HG03097 (cell line): Measurements from ENCODE around the gene MCM6.

ENCODE experiments used
- ATAC-seq: cut with Tn5 transposase; IDR thresholded peaks from one replicate; pipeline ENCODE4 v1.9.1; 2021; ENCODE audit not compliant: unreplicated experiment, low FRiP score

Gene MCM6

DNA sequence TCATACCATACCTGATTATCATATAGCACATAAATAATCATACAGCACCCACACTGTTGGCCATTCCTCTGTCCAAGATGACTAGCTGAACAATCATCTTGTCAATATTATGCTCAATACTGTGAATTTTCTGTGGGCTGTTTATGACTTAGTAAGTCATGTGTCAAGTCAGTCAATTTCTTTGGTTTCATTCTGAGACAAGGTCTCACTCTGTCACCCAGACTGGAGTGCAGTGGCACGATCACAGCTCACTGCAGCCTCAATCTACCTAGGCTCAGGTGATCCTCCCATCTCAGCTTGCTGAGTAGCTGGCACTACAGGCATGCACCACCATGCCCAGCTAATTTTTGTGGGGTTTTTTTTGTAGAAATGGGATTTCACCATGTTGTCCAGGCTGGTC lies 5.7 kb downstream of the MCM6 start:
- no peak for ATAC-seq

- ATAC-seq = no peak
Observed at GRCh38 chr2:135863233-135863632, 13.0 kb downstream of the MCM6 start.

- ATAC-seq = no peak
Observed at GRCh38 chr2:135862718-135863117, 13.5 kb downstream of the MCM6 start.

- ATAC-seq = no peak
Observed at GRCh38 chr2:135853401-135853800, 22.8 kb downstream of the MCM6 start.

DNA sequence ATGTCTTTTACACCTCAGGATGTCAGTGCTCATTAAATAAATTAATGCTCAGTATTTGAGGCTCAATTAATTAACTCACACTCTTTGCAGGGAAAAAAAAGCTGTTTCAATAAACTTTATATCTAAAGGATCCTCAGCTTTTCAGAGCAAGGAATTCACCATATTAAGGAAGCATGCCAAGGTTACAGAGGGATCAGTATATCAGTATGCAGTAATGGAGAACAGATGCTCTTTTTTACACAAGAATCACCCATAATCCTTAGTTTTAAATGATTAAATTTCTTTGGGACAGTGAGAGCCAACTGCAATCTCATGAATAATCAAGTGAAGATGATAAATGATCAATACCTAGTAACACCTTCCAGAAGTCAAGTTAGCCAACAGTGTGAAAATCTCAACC lies 24.4 kb downstream of the MCM6 start:
- no peak for ATAC-seq

- ATAC-seq = no peak
Observed at GRCh38 chr2:135850892-135851668, 25.2 kb downstream of the MCM6 start.

DNA sequence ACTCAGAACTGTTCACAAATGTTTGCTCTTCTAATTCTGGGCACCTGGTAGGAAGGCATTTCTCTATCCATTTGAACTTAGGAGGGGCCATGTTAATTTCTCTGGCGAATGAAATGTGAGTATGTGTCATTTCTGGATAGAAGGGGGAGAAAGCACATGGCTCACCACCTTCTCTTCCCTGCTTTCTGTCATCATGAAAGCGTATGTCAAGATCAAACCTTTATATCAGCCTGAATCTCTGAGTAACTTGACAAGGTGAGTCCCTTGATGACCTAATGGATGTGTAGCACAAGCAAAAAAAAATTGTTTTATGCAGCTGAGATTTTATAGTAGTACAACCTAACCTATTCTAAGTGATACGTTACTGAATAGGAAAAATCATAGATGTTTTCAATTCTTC lies 27.2 kb downstream of the MCM6 start:
- no peak for ATAC-seq

GRCh38 chr2:135845997-135846396 lies 30.2 kb downstream of the MCM6 start:
- ATAC-seq = no peak

DNA sequence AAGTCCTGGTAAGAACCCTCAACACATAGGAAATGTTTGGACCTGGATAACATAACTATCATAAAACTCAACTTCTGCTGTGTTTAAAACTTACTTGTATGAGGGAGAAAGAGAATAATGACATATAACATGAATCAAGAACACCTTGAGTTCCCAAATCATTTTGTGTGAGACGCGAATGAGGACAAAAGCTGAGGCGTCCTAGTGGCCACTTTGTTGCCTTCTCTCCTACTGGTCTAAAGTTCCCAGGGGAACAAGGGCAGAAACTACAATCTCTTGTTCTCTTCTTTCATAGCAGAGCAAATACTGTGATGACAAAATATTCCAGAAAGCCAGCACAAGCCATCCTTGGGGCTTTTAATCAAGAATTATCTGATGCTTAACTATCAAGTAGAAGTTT lies 31.0 kb downstream of the MCM6 start:
- ATAC-seq = no peak

- ATAC-seq = no peak
Observed at GRCh38 chr2:135844301-135844895, 31.8 kb downstream of the MCM6 start.

DNA sequence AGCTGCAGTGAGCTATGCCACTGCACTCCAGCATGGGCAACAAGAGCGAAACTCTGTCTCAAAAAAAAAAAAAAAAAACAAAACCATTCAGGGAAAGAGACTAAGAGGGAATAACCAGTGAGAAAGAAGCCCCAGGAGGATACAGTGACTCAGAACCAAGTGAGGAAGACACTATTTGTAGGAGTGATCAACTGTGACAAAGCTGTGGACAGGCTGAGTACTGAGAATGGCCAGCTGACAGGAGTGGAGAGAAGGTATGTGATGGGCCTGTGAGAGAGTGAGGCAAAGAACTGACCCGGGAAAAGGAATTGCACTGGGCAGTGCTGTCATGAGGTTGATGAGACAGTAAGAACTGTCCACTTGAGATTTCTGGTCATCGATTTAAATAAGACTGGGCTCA lies 32.6 kb downstream of the MCM6 start:
- ATAC-seq = no peak

GRCh38 chr2:135840601-135841000 lies 35.6 kb downstream of the MCM6 start:
- ATAC-seq = no peak

DNA sequence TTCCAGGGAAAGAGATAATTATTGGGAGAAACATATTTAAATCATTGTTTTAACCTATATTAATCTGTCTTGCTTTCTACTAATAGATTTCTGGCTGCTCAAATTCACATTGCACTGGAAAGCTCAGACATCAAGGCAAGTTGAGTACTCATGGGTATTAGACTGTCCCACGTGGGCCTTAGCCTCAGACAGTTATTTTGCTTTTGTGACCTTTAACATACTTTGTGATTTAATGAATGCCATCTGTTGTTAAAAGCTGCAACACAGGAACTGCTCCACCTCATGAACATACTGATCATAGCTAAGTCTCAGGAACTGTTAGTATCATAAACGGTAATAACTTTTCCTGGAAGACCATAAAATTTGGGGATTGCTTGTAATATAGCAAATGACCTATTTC lies 36.5 kb downstream of the MCM6 start:
- ATAC-seq = no peak

DNA sequence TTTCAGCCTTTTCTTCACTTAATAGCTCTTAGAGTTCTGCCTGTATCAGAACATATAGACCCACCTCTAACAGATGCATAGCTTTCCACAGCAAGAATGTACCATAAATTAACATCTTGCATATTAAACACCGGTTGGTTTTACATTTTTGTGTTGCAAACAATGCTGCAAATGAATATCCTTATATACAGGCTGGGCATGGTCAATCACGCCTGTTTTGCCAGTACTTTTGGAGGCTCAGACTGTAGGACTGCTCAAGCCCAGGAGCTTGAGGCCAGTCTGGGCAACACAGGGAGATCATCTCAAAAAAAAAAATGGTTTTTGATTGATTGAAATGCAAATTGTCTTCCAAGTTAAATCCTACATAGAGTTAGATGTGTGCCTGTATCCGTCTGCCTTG lies 37.7 kb downstream of the MCM6 start:
- ATAC-seq = no peak

DNA sequence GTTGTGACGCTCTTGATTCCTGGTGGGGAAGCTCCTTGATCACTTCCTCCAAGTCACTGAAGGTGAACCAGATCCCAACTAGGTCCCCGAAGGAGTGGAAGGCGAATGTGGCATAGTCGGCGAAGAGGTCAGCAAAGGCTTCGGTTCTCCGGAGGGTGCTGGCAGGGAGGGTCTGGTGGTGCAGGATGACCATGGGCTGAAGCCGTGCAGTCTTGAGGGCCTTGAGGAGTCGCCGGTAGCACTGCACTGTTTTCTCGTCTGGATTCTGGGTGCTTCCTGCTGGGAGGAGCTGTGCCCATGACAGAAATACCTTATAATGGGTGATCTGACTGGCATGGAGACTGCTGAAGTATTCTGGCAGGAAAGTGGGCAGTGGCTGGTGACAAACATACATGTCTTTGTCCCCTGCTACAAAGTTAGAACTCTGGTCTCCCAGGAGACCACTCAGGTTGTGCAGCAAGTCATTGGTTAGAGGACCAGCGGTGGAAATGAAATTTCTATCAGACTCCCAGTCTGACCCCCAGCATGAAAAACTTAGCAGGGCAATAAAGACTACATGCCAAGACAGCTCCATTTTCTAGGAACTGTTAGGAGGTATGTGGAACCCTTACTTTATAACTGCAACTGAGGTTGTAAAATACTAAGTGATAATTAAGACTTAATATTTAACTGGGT lies 39.5 kb downstream of the MCM6 start, which contains the start of gene LCT:
Gene LCT (minus strand): TSS at position 589 of the 675 bp plus-strand sequence. CDS start 15 bp downstream, at position 574.
- no peak for ATAC-seq

- no peak for ATAC-seq
Observed at GRCh38 chr2:135832891-135833290, 43.4 kb downstream of the MCM6 start.

DNA sequence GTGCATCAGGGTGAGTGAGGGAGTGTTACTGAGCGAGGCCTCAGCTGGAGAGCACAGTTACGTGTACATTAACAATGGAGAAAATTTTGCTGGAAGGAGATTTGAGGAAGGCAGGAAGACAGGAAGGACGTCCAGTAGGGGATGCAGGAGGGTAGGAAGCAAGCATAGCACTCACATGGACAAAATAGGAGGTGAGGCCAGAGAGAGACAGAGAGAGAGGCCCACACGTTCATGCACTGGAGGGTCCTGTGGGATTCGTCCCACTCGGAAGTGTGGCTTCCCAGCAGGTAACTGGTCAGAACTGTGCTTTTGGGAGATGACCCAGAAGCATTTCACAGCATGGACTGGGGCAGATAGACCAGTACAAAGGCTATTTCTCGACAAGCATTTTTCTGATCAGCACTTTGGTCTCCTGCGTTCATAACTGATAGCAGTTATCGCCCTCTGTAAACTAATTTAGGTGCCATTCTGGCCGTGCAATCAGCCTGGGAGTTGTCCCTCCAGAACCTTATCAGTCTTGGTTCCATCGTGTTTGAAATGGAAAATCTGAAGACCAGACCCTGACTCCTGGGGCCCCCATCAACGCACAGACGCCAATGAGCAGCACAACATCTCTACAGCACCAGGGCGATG lies 44.9 kb downstream of the MCM6 start:
- no peak for ATAC-seq

DNA sequence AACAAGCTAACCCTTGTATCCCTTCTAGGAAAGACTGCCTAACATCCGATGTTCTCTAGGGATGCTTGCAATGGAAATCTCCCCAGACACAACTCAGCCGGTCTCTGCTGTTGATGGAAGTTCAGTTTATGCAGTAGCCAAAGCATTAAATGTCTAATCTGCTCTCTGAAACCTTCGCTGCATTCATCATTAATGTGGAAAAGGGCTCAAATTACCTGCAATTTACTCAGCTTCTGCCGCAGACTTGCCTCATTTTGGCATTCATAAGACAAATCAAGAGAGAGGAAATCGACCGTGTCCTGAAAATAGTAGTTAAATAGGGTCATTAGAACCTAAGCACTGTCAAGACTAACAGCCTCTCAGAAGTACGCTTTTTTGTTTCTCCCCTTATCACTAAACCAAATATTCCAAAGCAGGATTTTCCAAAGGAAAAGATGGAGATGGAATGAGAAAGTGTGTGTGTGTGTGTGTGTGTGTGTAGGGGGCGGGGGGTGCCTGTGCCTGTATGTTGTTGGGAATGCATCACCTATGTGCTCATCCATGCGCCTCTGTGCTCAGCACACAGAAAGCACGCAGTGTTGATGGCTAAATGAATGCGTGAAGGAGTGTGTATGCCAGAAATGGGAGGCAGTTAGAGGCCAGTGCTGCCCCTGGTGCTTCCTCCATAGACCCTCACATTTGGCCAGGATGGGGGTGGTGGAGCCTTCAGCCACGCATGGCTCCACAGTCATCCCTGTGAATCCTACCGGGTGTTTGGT lies 46.7 kb downstream of the MCM6 start:
- ATAC-seq = no peak

GRCh38 chr2:135826544-135826943 lies 49.7 kb downstream of the MCM6 start:
- no peak for ATAC-seq

GRCh38 chr2:135825550-135826176 lies 50.6 kb downstream of the MCM6 start:
- ATAC-seq = no peak
